GM18499 (cell line): ENCODE measurements around the gene PCDH9.

Experiments used
- ATAC-seq: cut with Tn5 transposase; IDR thresholded peaks from one replicate; pipeline ENCODE4 v1.9.1; 2021; ENCODE audit warnings: moderate number of reproducible peaks; ENCODE audit not compliant: insufficient read depth, unreplicated experiment

Gene PCDH9

GRCh38 chr13:66860878-66861417, 369.2 kb downstream of the PCDH9 start:
- ATAC-seq, result no peak

- no peak for ATAC-seq
These were observed 369.9 kb downstream of the PCDH9 start for GRCh38 chr13:66859934-66860877.

- ATAC-seq, result no peak
These were observed 371.1 kb downstream of the PCDH9 start for GRCh38 chr13:66859078-66859477.

GRCh38 chr13:66858163-66858562, 372.0 kb downstream of the PCDH9 start:
- no peak for ATAC-seq

- ATAC-seq, result no peak
These were observed 375.0 kb downstream of the PCDH9 start for GRCh38 chr13:66855131-66855530.

GRCh38 chr13:66853564-66853963, 376.6 kb downstream of the PCDH9 start:
- ATAC-seq, result no peak

GRCh38 chr13:66849706-66850105, 380.4 kb downstream of the PCDH9 start:
- ATAC-seq, result no peak

- no peak for ATAC-seq
These were observed 382.6 kb downstream of the PCDH9 start for GRCh38 chr13:66847541-66847940.

GRCh38 chr13:66845393-66845792, 384.7 kb downstream of the PCDH9 start:
- no peak for ATAC-seq

GRCh38 chr13:66844933-66845332, 385.2 kb downstream of the PCDH9 start:
- ATAC-seq, result no peak

GRCh38 chr13:66842766-66843165, 387.4 kb downstream of the PCDH9 start:
- ATAC-seq, result no peak

- ATAC-seq, result no peak
These were observed 389.5 kb downstream of the PCDH9 start for GRCh38 chr13:66840621-66841020.

- ATAC-seq, result no peak
These were observed 392.9 kb downstream of the PCDH9 start for GRCh38 chr13:66837246-66837645.

GRCh38 chr13:66835040-66835628, 395.0 kb downstream of the PCDH9 start:
- ATAC-seq, result no peak

- ATAC-seq, result no peak
These were observed 399.0 kb downstream of the PCDH9 start for GRCh38 chr13:66830940-66831716.

- no peak for ATAC-seq
These were observed 400.3 kb downstream of the PCDH9 start for GRCh38 chr13:66829803-66830202.

GRCh38 chr13:66826398-66826797, 403.7 kb downstream of the PCDH9 start:
- no peak for ATAC-seq

GRCh38 chr13:66821551-66821950, 408.6 kb downstream of the PCDH9 start:
- ATAC-seq, result no peak

- ATAC-seq, result no peak
These were observed 418.7 kb downstream of the PCDH9 start for GRCh38 chr13:66811455-66811854.

GRCh38 chr13:66809485-66809884, 420.7 kb downstream of the PCDH9 start:
- no peak for ATAC-seq

- no peak for ATAC-seq
These were observed 422.9 kb downstream of the PCDH9 start for GRCh38 chr13:66807251-66807650.
